OCI-LY1 (cell line): Measurements from ENCODE around the gene LIMCH1.

Source experiments
- H2AFZ ChIP-seq: fragments of 200-600 bp; sonication (generic), shearing (Covaris generic); 2 replicates; pipeline ENCODE4 v1.6.0; 2014; ENCODE audit warnings: antibody characterized with exemption, mild to moderate bottlenecking, low read length
- H3F3A ChIP-seq: fragments of 200-600 bp; sonication (generic), shearing (Covaris generic); 2 replicates; pipeline ENCODE4 v1.6.0; 2014; ENCODE audit warnings: mild to moderate bottlenecking, antibody characterized with exemption, low read length, moderate library complexity; ENCODE audit not compliant: insufficient read depth
- H3K27ac ChIP-seq: fragments of 200-600 bp; sonication (generic); 2 replicates; pipeline ENCODE4 v1.5.1; 2014; ENCODE audit warnings: low read length, mixed run types, mild to moderate bottlenecking, low read depth; ENCODE audit not compliant: poor library complexity, severe bottlenecking
- H3K27me3 ChIP-seq: fragments of 200-600 bp; sonication (generic); 2 replicates; pipeline ENCODE4 v1.6.0; 2014; ENCODE audit warnings: antibody characterized with exemption, mild to moderate bottlenecking, low read length, moderate library complexity; ENCODE audit not compliant: insufficient read depth
- H3K36me3 ChIP-seq: fragments of 200-600 bp; sonication (generic); 2 replicates; pipeline ENCODE4 v1.6.1; 2014; ENCODE audit warnings: mild to moderate bottlenecking, antibody characterized with exemption, low read length, moderate library complexity, mixed read lengths; ENCODE audit not compliant: insufficient read depth
- H3K4me1 ChIP-seq: fragments of 200-600 bp; sonication (generic); 2 replicates; pipeline ENCODE4 v1.5.1; 2014; ENCODE audit warnings: mild to moderate bottlenecking, low read length, moderate library complexity; ENCODE audit not compliant: insufficient read depth, severe bottlenecking
- H3K4me2 ChIP-seq: fragments of 200-600 bp; sonication (generic), shearing (Covaris generic); 2 replicates; pipeline ENCODE4 v1.6.1; 2014; ENCODE audit warnings: low read length
- H3K4me3 ChIP-seq: fragments of 200-600 bp; sonication (generic); 2 replicates; pipeline ENCODE4 v1.5.1; 2014; ENCODE audit warnings: low read length, low read depth, mild to moderate bottlenecking, mixed read lengths; ENCODE audit not compliant: poor library complexity, severe bottlenecking
- H3K79me2 ChIP-seq: fragments of 200-600 bp; shearing (Covaris generic); 2 replicates; pipeline ENCODE4 v1.6.1; 2016; ENCODE audit warnings: mixed run types, low read length, mixed read lengths; ENCODE audit not compliant: insufficient read depth
- H3K9ac ChIP-seq: fragments of 200-600 bp; sonication (generic), shearing (Covaris generic); 2 replicates; pipeline ENCODE4 v1.6.1; 2014; ENCODE audit warnings: mild to moderate bottlenecking, low read length, mixed read lengths
- H3K9me2 ChIP-seq: fragments of 200-600 bp; sonication (generic), shearing (Covaris generic); 2 replicates; pipeline ENCODE4 v1.6.1; 2014; ENCODE audit warnings: low read depth, mild to moderate bottlenecking, low read length, mixed read lengths
- H3K9me3 ChIP-seq: fragments of 200-600 bp; shearing (Covaris generic); 2 replicates; pipeline ENCODE4 v1.6.1; 2014; ENCODE audit warnings: low read length, mixed read lengths
- H4K20me1 ChIP-seq: fragments of 200-600 bp; sonication (generic), shearing (Covaris generic); 2 replicates; pipeline ENCODE4 v1.6.0; 2016; ENCODE audit warnings: mild to moderate bottlenecking, low read length; ENCODE audit not compliant: insufficient read depth
- EZH2 ChIP-seq: fragments of 200-600 bp; sonication (generic), shearing (Covaris generic); IDR thresholded peaks from 2 replicates; pipeline ENCODE4 v1.8.0; 2017; ENCODE audit warnings: borderline replicate concordance, mixed run types, mild to moderate bottlenecking, antibody characterized with exemption, low read length, moderate library complexity, mixed read lengths
- TF ChIP-seq, protein P1 (sequence below): fragments of 200-600 bp; sonication (generic), shearing (Covaris generic); IDR thresholded peaks from 2 replicates; pipeline ENCODE4 v1.5.1; 2017; ENCODE audit warnings: mild to moderate bottlenecking, antibody characterized with exemption, low read length, moderate library complexity, mixed read lengths

LIMCH1 gene

DNA sequence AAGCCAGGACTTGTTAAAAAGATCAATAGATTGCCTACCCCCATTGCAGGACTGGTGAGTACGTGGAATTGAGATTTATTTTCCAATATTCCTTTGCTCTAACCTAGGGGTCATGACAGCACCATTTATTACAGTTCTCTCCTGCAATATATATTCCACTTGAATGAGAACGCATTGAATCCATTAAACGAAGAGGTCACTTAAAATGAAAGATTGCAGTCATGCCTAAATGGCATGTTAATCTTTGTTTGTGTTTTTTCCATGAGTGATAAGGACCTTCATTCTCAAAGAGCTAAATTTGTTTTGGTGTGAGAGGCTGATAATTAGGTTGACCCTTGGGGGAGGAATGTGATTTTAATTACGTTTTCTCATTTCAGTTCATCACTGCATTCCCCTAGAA, 13.5 kb upstream of the LIMCH1 start:
- Histone ChIP-seq H2AFZ (no peak overlapping the region), H3K27ac (no peak overlapping the region), H3K4me2 (no peak overlapping the region), H4K20me1 (no peaks in the 10 kb centered on the region), H3K9me3 (no peaks in the 10 kb centered on the region), H3K4me1 (no peaks in the 10 kb centered on the region), H3K9me2 (no peaks in the 10 kb centered on the region), H3K9ac (no peak overlapping the region), H3F3A (no peaks in the 10 kb centered on the region), H3K79me2 (no peaks in the 10 kb centered on the region), H3K36me3 (no peaks in the 10 kb centered on the region), H3K4me3 (no peak overlapping the region), H3K27me3 (no peaks in the 10 kb centered on the region)
- TF ChIP-seq, protein P1, sequence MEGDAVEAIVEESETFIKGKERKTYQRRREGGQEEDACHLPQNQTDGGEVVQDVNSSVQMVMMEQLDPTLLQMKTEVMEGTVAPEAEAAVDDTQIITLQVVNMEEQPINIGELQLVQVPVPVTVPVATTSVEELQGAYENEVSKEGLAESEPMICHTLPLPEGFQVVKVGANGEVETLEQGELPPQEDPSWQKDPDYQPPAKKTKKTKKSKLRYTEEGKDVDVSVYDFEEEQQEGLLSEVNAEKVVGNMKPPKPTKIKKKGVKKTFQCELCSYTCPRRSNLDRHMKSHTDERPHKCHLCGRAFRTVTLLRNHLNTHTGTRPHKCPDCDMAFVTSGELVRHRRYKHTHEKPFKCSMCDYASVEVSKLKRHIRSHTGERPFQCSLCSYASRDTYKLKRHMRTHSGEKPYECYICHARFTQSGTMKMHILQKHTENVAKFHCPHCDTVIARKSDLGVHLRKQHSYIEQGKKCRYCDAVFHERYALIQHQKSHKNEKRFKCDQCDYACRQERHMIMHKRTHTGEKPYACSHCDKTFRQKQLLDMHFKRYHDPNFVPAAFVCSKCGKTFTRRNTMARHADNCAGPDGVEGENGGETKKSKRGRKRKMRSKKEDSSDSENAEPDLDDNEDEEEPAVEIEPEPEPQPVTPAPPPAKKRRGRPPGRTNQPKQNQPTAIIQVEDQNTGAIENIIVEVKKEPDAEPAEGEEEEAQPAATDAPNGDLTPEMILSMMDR, result no peak
- TF ChIP-seq EZH2, result no peak

DNA sequence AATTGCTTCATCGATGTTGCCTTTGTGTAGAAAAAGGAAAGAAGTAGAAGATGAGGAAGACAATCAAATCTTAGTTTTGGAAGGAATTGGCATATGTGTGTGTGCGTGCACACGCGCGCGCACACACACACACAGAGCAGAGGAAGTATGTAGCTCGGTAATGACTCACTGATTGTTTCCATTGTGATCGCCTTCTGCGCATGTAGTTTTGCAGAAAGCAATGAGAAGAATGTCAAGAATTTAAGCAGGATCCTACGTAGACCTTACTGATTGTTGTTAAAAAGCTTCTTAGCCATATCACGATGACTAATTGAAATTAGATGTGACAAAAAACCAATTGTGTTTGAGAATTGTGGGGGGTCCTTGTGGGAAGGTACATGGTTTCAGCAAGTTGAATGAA, 12.8 kb upstream of the LIMCH1 start:
- H4K20me1 ChIP-seq, result no peaks in the 10 kb centered on the region
- no peaks in the 10 kb centered on the region for H3K79me2 ChIP-seq
- no peak overlapping the region for H2AFZ ChIP-seq
- TF ChIP-seq, protein P1, result no peak
- TF ChIP-seq EZH2, result no peak
- no peak overlapping the region for H3K9ac ChIP-seq
- no peaks in the 10 kb centered on the region for H3K36me3 ChIP-seq
- H3K4me3 ChIP-seq, result no peak overlapping the region
- no peak overlapping the region for H3K27ac ChIP-seq
- H3F3A ChIP-seq, result no peaks in the 10 kb centered on the region
- H3K4me2 ChIP-seq, result no peak overlapping the region
- H3K4me1 ChIP-seq, result no peaks in the 10 kb centered on the region
- no peaks in the 10 kb centered on the region for H3K9me2 ChIP-seq
- no peaks in the 10 kb centered on the region for H3K27me3 ChIP-seq
- no peaks in the 10 kb centered on the region for H3K9me3 ChIP-seq

DNA sequence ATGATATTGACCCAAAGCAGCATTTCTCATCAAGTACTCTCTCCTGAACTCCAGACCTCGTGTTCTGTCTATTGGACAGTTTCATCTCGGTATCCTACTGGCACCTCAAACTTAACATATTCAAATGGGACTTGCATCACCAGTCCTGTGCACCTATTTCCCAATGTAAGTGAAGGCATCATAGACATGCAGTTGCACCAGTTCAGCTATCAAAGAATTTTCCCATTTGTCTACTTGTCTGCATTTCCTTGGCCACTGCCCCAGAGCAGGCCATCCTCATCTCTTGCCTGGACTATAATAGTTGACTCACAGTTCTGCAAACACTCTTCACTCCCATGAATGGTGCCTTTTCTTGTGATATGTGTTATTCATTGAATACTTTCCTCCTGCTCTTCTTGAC, 11.3 kb upstream of the LIMCH1 start:
- Histone ChIP-seq H3K36me3 (no peaks in the 10 kb centered on the region), H3K4me2 (no peak overlapping the region), H3K9ac (no peak overlapping the region), H2AFZ (no peak overlapping the region), H3K9me3 (no peaks in the 10 kb centered on the region), H3K4me3 (no peak overlapping the region), H3K79me2 (no peaks in the 10 kb centered on the region), H3K4me1 (no peaks in the 10 kb centered on the region), H3K27me3 (no peaks in the 10 kb centered on the region), H3K9me2 (no peaks in the 10 kb centered on the region), H3K27ac (no peak overlapping the region), H4K20me1 (no peaks in the 10 kb centered on the region), H3F3A (no peaks in the 10 kb centered on the region)
- TF ChIP-seq, protein P1, result no peak
- no peak for TF ChIP-seq EZH2
